GM21515 (cell line): ENCODE measurements around the gene PAK5.
"Not testable (repeated sequence)": the region's sequence is repeated elsewhere in the genome, so short reads cannot be mapped to it uniquely, and the experiment has no call there.

Experiments used
- ATAC-seq: cut with Tn5 transposase; IDR thresholded peaks from one replicate; pipeline ENCODE4 v1.9.1; 2021; ENCODE audit not compliant: unreplicated experiment

PAK5 gene

DNA sequence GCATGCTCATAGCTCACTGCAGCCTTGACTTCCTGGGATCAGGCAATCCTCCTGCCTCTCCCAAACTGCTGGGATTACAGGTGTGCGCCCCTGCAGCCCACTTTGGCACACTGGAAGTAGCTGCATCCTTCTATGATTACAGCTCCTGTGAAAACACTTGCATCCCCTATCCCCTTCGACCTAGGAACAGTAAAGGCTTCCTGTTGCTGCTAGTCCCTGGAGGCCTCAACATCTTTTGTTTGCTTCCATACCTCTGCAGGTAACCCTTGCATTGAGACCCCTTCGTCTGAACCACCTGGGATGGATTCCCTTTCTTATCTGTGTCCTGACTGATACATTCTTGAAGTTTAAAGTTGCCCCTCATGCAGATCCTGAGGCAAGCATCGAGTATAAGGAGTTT lies 152.4 kb downstream of the PAK5 start:
- no peak for ATAC-seq

DNA sequence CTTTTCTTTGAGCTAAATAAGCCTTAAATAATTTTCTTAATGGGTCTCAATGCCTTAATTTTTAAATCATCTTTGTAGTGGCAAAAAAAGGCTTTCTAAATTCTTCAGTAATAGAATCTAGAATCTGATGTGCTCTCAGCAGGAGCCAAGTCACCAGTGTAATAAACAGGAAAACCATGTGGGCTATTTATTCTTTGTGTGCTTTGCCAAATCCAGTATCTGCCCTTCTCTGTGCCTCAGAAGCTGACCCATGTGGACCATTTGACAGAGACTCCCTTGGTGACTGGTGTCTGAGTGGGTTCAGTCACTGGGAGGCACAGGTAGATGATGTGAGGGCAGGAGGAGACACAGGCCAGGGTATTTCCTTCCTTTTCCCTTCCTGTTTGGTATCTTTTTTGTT lies 152.9 kb downstream of the PAK5 start:
- no peak for ATAC-seq

DNA sequence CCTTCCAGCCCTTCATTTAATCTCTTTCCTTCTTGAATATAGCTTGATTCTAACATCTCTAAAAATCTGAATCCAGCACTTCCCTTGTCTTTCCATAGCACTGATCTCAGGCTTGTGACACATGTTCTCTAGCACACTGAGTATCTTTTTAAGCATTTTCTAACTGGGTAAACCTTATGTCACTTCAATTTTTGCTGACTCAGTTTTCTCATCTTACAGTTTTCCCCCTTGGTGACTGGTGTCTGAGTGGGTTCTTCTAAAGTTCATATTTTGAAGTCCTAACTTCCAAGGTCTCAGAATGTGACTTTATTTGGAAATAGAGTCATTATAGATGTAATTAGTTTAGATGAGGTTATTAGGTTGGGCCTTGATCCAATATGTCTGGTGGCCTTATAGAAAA lies 153.9 kb downstream of the PAK5 start:
- ATAC-seq = no peak

DNA sequence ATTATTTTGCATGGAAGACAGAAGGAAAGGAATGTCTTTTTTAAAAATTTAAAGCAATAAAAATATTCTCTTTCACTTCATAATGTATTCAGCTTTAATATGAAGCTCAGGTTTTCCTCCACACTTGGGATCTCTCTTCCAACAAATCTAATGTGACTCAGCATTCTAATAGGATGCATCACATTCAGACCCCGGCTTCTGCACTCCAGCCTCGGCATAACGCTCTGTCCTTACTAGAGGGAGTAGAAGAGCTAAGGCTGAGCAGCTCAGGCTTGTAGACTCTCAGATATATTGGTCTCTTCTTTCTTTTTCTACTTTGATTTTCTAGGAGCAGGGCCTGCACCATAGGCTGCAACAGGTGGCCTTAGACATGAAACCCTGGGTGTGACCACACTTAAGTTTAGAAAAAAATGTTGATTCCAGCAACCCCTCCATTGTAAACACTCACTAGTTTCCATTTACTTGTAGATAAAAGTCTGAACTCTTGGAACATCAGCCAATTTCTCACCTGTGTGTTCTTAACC lies 161.7 kb downstream of the PAK5 start:
- no peak for ATAC-seq

DNA sequence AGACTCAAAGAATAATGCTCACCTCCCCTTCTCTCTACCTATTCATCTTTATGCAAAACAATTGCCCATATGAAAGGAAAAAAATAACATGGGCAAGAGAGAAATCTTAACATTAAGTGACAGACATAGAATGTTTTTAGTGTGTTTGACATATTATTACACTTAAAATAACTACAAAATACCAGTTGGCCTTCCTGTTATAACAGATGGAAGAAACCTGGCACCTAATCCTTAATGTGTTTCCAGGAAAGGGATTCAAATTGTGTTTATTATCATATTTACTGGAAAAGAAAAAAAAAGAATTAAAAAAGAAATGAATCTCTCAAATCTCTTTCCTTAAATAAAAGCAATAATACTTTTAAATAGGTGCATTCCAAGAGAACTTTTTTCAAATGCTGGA lies 165.9 kb downstream of the PAK5 start:
- ATAC-seq = no peak

DNA sequence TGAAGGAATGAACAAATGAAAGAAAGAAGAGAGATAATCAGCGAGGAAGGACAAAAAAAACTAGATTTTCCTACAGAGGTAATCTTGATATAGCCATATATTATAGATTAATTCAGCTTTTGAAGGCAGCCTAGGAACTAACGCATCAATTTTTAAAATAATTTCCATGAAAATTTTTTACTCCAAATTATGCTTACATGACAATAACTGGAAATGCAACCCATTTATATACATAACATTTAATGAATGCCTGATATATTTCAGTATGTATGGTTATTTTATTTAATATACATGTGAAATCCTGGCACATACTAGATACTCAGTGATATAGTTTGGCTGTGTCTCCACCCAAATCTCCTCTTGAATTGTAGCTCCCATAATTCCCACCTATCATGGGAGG lies 166.8 kb downstream of the PAK5 start:
- ATAC-seq = no peak

DNA sequence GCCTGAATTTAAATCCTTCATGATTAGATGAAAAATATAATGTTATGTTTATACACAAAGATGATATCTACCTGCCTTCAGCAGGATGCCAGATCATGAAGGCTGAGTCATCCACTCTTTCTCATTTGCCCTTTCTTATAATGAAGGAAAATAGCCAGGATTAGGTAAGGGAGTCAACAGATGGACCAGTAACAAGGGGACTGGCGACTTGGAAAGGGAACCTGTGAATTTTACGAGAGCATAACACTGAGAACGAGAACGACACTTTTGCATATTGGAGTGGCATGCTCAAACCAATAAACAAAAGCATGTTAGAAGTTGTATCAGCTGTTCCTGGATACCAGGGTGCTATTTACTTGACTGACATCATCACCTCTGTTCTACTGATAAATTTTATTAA lies 170.5 kb downstream of the PAK5 start:
- ATAC-seq = no peak

DNA sequence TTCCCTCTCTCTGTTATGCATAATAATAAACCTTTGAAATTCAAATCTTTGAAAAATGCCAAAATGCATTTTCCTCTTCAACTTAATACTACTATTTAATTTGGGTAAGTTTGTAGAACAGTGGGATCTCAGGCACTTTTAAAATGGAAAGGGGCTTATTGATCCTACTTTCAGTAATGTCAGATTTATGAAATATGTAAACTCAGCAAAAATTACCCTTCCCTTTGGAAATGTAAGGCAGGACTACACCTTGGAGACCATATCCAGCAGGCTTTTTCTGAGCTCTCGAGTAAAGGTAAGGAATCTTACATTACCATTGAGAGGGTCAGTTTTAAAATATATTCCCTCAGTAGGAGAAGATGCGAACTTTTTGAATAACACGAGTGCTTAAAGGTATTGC lies 175.5 kb downstream of the PAK5 start:
- ATAC-seq = no peak

DNA sequence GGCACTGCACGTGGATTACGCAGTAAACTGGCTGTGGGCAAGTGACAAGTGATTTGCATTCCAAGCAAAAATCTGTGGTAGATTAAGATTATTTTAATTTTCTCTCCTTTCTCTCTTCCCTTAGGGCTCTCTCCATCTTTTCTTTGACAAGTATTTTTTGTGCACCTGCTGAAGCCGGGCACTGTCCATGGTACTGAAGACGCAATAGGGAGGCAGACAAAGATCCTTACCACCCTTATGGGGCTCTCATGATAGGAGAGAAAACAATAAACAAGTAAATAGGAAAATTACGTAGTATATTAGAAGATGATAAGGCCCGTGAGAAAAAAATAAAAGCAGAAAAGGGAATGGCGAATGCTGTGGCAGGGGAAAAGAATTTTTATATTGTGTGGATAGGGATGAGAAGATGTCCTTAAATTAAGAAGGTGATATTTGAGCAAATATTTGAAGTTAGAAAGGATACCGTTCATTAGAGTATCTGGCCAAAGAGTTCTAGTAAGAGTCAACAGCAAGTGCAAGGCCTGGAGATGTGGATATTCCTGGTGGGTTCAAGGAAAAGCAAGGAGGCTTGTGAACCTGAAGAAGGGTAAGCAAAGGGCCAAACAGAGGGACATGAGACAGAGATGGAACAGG lies 178.5 kb downstream of the PAK5 start:
- no peak for ATAC-seq

DNA sequence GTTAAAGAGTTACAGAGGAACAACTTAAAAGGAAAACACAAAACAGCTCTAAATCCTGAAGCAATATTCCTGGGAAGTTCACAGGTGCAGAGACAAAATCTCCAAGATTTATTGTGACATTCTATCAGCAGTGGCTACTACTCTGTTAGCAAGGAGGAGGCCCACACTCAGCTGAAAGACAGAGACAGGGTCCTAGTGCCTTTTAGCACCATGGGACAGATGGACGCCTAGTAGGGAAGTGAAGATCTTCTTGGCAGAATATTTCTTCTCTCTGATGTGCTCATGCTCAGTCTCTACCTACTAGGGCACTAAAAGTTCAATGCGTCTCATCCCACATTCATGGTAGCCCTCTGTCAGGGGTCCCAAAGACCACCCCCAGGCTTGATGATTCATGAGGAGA lies 191.1 kb downstream of the PAK5 start:
- ATAC-seq = no peak

DNA sequence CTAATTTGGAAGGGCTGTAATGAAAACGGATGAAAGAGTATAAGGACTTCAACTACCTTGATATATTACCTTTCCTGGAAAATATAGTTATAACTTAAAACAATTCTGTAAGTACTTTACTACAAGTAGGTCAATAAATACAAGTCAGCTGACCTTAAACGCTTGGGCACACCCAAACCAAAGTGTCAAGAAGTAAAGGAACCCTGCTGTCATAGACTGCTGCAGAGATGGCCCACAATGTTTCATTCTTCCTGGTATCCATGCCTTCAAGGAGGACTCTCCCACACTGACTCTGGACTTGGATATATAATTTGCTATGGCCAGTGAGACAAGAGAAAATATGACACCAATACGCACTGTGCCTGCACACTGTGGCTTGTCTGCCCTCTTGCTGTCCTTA lies 192.5 kb downstream of the PAK5 start:
- ATAC-seq = no peak

DNA sequence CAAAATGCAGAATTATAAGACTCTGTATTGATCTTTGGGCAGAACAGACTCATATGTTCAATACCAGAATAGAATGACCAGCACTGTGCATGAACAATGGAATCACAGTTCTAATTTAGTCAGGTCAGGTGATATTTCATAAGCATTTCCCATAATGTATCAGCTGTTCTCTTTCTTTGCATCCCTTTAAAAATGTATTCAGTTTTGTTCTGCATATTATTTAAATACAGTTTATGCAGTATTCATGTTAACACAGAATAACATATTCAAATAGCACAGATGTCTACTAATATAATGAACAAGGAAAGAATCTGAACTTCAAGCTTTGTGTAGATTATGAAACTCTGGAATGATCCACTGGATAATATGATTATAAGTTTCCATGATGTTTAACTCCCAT lies 196.0 kb downstream of the PAK5 start:
- no peak for ATAC-seq

DNA sequence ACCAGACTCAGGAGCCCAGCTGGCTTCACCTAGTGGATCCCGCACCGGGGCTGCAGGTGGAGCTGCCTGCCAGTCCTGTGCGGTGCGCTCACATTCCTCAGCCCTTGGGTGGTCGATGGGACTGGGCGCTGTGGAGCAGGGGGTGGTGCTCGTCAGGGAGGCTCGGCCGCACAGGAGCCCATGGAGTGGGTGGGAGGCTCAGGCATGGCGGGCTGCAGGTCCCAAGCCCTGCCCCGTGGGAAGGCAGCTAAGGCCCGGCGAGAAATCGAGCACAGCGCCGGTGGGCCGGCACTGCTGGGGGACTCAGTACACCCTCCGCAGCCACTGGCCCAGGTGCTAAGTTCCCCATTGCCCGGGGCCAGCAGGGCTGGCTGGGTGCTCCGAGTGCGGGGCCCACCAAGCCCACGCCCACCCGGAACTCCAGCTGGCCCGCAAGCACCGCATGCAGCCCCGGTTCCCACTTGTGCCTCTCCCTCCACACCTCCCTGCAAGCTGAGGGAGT lies 197.3 kb downstream of the PAK5 start:
- ATAC-seq = not testable (repeated sequence)

DNA sequence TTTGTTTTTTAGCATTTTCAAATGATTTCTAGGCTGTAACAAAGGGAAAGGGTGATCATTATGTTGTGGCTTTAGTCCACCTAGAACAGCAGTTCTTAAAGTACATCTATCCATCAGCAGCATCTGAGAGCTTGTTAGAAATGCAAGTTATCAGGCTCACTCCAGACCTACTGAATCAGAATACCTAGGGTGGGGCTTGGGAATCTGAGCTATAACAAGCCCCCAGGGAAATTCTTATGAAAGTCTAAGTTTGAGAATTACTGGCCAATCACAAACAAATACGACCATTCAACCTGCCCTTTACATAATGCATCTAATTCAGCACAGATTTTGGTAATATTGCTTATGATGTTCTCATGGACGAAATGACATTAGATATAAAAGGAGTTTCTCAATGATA lies 201.0 kb downstream of the PAK5 start:
- no peak for ATAC-seq

DNA sequence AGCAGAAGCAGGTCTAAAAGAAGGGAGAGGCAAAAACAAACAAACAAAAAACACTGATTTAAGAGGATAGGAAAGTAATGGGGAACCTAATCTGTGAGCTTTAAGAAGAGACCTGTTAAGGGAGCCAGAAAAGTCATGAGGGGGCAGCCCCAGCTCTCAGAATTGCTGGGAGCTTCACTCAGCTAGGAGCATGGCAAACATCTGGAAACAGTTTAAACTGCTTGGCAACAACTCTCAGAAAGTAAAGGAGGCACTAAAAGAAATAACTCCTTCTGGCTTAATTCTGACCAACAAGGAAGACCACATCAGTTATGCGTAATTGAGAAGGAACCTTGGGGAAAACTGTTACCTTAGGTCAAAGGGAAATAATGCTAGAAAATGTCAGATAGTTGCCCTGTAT lies 203.1 kb downstream of the PAK5 start:
- no peak for ATAC-seq

DNA sequence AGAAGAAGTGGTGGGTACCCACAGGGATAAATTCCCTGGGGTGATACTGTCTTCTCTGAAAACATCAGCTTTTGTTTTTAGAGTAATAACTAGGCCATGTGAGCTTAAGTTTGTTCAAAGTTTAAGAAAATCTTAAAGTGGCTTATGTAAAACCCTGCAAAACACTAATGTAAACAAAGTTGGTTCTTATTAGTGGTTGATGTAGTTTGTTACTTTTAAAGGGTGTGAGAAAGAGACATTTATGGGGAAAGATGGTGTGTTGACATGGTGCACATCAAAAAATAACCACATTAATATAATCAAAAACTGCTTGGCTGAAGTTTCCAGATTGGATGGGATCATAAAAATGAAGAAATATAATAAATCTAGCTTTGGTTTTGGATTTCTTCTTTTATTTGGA lies 204.5 kb downstream of the PAK5 start:
- ATAC-seq = no peak

DNA sequence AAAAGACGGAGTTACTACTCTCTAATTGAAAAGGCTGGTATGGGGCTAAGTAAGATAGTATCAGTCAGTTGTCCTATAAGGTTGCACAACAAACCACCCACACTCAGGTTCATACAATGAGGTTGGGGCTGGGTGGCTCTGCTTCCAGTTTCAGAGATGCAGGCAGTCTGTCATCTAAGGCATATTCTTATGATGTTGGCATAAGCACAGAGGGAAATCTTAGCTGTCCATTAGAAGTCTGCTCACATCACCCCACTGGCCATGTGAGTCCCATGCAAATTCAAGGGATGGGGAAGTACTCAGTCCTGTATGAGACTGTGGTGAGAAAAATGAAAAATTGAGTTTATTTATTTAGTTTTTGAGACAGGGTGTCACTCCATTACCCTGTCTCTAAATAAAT lies 205.9 kb downstream of the PAK5 start:
- no peak for ATAC-seq

DNA sequence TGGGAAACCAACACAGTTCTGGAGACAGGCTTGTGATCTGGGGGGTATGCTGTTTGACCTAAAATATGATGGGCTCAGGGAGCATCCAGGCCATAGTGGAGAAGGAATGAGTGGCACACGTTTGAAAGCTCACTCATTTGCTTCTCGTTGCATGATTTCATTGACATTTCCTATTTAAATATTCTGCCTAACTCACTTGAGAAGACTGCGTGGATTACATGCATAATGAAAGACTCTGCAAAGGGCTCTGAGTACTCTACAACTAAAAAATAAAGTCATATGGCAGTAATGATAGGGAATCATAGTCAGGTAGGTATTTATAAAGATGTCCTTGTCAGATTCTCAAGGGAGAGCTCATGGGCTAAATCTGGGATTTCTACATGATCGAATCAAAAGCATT lies 206.6 kb downstream of the PAK5 start:
- ATAC-seq = no peak

DNA sequence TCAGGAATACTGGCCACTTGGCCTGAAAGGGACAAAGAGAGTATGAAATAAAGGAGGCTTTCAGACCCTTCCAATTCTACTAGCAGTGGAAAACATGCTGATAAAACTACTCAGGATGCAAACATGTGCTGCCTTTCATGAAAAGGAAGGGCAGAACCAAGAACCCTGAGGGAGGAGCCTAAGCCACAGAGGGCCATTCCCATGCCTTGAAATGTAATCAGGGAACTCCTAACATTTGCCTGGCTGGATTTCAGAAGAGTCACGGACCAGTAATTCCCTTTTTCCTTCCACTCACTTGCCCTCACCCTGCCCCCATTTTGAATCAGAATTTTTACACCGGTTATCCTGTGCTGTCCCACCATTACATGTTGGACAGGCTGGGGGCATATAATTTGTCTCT lies 208.3 kb downstream of the PAK5 start:
- ATAC-seq = no peak

DNA sequence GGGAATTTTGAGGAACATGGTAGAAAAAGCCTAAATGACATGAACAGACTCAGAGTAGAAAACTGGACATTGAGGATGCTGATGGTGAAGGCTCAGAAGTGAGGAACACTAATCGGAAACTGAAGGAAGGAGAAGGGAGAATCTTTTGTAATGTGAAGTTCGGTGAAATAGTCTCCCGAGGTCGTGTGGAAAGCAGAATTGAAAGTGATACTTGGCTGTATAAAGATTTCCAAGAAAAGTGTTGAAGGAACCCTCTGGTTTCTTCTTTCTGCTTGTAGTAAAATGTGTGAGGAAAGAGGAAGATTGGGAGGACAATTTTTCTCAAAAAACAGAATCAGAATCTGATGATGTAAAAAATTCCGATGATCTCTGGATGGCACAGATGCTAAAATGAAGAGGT lies 209.0 kb downstream of the PAK5 start:
- ATAC-seq = no peak

DNA sequence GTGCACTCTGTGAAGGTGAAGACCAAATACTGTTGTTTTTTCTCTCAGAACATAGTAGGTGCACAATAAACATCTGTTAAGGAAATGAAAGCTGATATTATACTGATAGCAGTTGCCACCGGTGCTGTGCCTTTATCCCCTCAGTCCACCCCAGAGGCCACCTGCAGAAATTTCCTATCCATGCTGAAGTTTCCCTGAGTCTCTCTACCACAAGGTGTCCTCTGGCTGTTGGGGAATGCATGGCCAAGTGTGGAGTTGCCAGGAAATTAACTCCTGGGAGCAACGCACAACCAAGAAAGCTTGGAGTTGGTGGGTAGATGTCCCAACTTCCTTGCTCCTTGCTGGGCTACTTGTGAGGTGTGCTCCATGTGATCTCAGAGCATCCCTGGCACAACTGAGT lies 210.3 kb downstream of the PAK5 start:
- ATAC-seq = no peak

DNA sequence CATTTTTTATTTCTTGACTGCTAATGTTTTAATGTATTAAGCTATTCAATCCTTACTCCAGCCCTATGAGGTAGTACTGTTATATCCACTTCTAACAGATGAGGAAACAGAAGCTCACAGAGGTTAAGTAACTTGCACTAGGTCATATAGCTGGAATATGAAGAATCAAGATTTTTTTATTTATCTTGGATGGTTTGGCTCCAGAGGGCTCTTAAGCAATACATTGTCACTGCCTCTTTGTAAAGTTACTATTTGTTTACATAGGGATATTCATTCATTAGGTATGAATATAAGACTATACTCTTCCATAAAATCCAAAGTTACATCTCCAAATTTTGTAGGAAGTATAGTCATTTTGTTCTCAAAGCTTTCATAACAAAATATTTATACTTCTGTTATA lies 210.7 kb downstream of the PAK5 start:
- no peak for ATAC-seq

DNA sequence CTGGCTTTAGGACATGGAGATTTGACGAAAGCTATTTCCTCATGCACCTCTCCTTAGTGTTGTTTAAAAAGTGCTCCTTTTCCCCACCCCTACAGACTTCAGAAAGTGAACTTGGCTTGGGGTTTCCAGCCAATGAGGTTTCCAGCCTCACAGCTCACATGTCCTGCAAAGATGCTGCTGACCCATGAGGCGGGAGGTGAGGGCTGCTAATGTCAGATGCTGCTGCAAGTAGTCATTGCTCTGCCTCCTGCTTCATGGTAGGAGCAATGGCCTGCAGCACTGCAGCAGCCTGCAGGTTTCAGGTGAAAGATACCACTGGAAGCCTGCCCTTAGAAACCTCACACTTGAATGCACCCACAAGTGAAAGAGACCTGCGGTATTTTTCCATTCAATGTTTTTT lies 211.7 kb downstream of the PAK5 start:
- ATAC-seq = no peak
